ENCODE data around the gene ELF2. TPM values are rescaled to one million over a fixed set of nuclear protein-coding genes. Genes with fewer than 3 reads are reported as not detected.
"Not testable (repeated sequence)": the region's sequence is repeated elsewhere in the genome, so short reads cannot be mapped to it uniquely, and the experiment has no call there.

Gene ELF2
- polyA plus RNA-seq, 3 donors, result 14.0 to 34.3 (median 18.9) TPM

DNA sequence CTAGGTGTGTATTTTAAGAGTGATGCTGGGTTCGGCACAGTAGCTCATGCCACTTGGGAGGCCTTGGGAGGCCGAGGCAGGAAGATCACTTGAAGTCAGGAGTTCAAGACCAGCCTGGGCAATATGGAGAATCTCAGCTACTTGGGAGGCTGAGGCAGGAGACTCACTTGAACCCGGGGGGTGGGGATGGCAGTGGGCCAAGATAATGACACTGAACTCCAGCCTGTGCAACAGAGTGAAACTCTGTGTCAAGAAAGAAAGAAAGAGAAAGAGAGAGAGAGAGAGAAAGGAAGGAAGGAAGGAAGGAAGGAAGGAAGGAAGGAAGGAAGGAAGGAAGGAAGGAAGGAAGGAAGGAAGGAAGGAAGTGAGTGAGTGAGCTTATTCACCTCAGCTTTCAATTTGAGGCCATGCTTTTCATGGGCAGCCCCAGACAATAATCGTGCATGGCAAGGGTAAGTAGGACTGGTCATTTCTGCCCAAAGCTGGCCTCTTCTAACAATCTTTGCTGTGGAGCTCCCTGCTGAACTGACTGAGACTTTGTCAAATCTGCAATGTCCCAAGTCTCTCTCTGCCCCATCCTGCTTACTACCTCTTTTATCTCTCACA, 42.5 kb upstream of the ELF2 start:
- Histone ChIP-seq H3K9me3 (replicated peaks in 1 of 2; ENCODE audit: control insufficient read depth in 1 of 2, insufficient read depth in 1 of 2, low read length in 2 of 2) (no peaks in the 10 kb centered on the region), H3K36me3 (replicated peaks in 1 of 2; ENCODE audit: control insufficient read depth in 1 of 2, insufficient read depth in 2 of 2, low read length in 2 of 2) (no peaks in the 10 kb centered on the region), H4K20me1 (ENCODE audit: insufficient read depth, low read length) (no peaks in the 10 kb centered on the region), H3K79me2 (ENCODE audit: insufficient read depth, low read length) (no peaks in the 10 kb centered on the region), H3K4me2 (replicated peaks; ENCODE audit: extremely low read depth, low read length, poor library complexity, severe bottlenecking) (no peak overlapping the region), H3K9ac (ENCODE audit: insufficient read depth, low read length, poor library complexity, severe bottlenecking) (no peak overlapping the region), H2AFZ (ENCODE audit: insufficient read depth, low read depth, low read length, poor library complexity, severe bottlenecking) (no peak overlapping the region), H3K27me3 (ENCODE audit: control insufficient read depth in 2 of 2, insufficient read depth in 2 of 2, low read length in 2 of 2) (no peaks in the 10 kb centered on the region), H3K27ac (ENCODE audit: low read depth in 1 of 2, low read length in 2 of 2) (no peak overlapping the region), H3K4me1 (ENCODE audit: control insufficient read depth in 1 of 2, insufficient read depth in 2 of 2, low read length in 2 of 2) (peaks cover 17 to 35% of the 10 kb centered on the region in 2 donors), H3K4me3 (replicated peaks in 1 of 3; ENCODE audit: low read depth in 2 of 3, low read length in 3 of 3) (no peak overlapping the region)
- TF ChIP-seq, protein P1, sequence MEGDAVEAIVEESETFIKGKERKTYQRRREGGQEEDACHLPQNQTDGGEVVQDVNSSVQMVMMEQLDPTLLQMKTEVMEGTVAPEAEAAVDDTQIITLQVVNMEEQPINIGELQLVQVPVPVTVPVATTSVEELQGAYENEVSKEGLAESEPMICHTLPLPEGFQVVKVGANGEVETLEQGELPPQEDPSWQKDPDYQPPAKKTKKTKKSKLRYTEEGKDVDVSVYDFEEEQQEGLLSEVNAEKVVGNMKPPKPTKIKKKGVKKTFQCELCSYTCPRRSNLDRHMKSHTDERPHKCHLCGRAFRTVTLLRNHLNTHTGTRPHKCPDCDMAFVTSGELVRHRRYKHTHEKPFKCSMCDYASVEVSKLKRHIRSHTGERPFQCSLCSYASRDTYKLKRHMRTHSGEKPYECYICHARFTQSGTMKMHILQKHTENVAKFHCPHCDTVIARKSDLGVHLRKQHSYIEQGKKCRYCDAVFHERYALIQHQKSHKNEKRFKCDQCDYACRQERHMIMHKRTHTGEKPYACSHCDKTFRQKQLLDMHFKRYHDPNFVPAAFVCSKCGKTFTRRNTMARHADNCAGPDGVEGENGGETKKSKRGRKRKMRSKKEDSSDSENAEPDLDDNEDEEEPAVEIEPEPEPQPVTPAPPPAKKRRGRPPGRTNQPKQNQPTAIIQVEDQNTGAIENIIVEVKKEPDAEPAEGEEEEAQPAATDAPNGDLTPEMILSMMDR (IDR thresholded peaks at IDR 0.05), result no peak
- 90% methylated on average over 4 of the region's 4 CpGs for WGBS (ENCODE audit: insufficient coverage)
- Mint-ChIP-seq H3K36me3 (no peaks in the 10 kb centered on the region), H3K4me1 (peaks cover 30% of the 10 kb centered on the region), H3K27me3 (ENCODE audit: low read depth in 3 of 3) (peaks cover 0 to 3% (median 0%) of the 10 kb centered on the region in 3 donors), H3K4me3 (no peak overlapping the region), H3K27ac (peak overlapping the region in 3 of 7 donors; percentile 19 to 81 (median 46)), H3K9me3 (peaks cover 0 to 3% (median 1%) of the 10 kb centered on the region in 7 donors)
- intact Hi-C loops (cut with micrococcal nuclease), result loop anchor here (10.0 kb wide), 2 partner anchors 45 to 75 kb away; partner anchors contain the start of gene ELF2 (in 1 of the 2)
- DNase-seq, result no peak

DNA sequence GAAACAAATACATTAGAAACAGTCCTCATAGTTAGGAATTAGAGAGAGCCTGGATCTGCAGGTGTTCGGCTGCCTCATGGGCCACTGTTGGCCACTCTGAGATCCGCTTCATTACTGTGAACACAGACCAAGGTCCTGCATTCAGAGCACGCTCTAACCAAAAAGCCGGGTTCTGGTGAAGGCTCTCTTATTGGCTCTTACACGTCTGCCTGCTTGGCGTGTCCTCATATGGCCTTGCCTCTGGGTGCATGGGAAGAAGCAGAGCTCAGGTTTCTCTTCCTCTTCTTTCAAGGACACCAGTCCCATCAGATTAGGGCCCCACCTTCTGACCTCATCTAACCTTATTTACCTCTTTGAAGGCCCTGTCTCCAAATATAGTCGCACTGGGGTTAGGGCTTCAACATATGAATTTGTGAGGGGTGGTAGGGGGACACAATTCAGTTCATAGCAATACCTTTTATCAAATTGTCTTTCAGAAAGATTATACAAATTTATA, 37.1 kb upstream of the ELF2 start:
- H3K79me2 ChIP-seq (ENCODE audit: insufficient read depth, low read length), result no peaks in the 10 kb centered on the region
- H3K36me3 ChIP-seq (replicated peaks in 1 of 2; ENCODE audit: control insufficient read depth in 1 of 2, insufficient read depth in 2 of 2, low read length in 2 of 2), result no peaks in the 10 kb centered on the region
- peaks cover 0 to 2% (median 0%) of the 10 kb centered on the region in 7 donors for H3K9me3 Mint-ChIP-seq
- H3K9ac ChIP-seq (ENCODE audit: insufficient read depth, low read length, poor library complexity, severe bottlenecking), result no peak overlapping the region
- H3K36me3 Mint-ChIP-seq, result no peaks in the 10 kb centered on the region
- DNase-seq, result peak; percentile 80 to 93 (median 90)
- peak overlapping the region in 1 of 2 donors; percentile 7 for H3K4me3 Mint-ChIP-seq
- H3K27me3 Mint-ChIP-seq (ENCODE audit: low read depth in 3 of 3), result peaks cover 0 to 1% (median 0%) of the 10 kb centered on the region in 3 donors
- no peaks in the 10 kb centered on the region for H4K20me1 ChIP-seq (ENCODE audit: insufficient read depth, low read length)
- peaks cover 35 to 46% of the 10 kb centered on the region in 2 donors for H3K4me1 ChIP-seq (ENCODE audit: control insufficient read depth in 1 of 2, insufficient read depth in 2 of 2, low read length in 2 of 2)
- peak overlapping the region; percentile 75 to 95 (median 92) for H3K27ac Mint-ChIP-seq
- H3K27ac ChIP-seq (ENCODE audit: low read depth in 1 of 2, low read length in 2 of 2), result peak overlapping the region; percentile 71 to 80
- intact Hi-C loops (cut with micrococcal nuclease), result loop anchor here in 1 of 2 donors (5.0 kb wide), 1 partner anchor 37 kb away; the partner anchor contains the start of gene ELF2
- no peaks in the 10 kb centered on the region for H3K9me3 ChIP-seq (replicated peaks in 1 of 2; ENCODE audit: control insufficient read depth in 1 of 2, insufficient read depth in 1 of 2, low read length in 2 of 2)
- peak overlapping the region; percentile 41 for H3K4me2 ChIP-seq (replicated peaks; ENCODE audit: extremely low read depth, low read length, poor library complexity, severe bottlenecking)
- H3K4me3 ChIP-seq (replicated peaks in 1 of 3; ENCODE audit: low read depth in 2 of 3, low read length in 3 of 3), result peak overlapping the region in 1 of 3 experiments; percentile 10
- peak overlapping the region; percentile 30 for H2AFZ ChIP-seq (ENCODE audit: insufficient read depth, low read depth, low read length, poor library complexity, severe bottlenecking)
- H3K4me1 Mint-ChIP-seq, result peaks cover 31% of the 10 kb centered on the region
- WGBS (ENCODE audit: insufficient coverage), result 20% methylated on average over 5 of the region's 7 CpGs
- H3K27me3 ChIP-seq (ENCODE audit: control insufficient read depth in 2 of 2, insufficient read depth in 2 of 2, low read length in 2 of 2), result no peaks in the 10 kb centered on the region
- TF ChIP-seq, protein P1 (IDR thresholded peaks at IDR 0.05), result no peak

DNA sequence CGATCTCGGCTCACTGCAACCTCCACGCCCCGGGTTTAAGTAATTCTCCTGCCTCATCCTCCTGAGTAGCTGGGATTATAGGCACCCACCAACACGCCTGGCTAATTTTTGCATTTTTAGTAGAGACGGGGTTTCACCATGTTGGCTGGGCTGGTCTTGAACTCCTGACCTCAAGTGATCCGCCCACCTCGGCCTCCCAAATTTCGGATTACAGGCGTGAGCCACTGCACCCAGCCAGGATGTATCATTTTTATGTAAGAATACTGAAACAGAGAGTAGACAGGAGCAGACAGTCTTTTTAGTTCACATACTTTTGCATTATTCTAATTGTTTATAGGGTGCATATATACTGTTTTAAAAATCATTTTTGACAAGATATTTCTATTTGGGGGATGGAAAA, 36.6 kb upstream of the ELF2 start:
- H3K27me3 Mint-ChIP-seq (ENCODE audit: low read depth in 3 of 3); H3K9me3 Mint-ChIP-seq; H4K20me1 ChIP-seq (ENCODE audit: insufficient read depth, low read length); H3K79me2 ChIP-seq (ENCODE audit: insufficient read depth, low read length); H3K9me3 ChIP-seq (replicated peaks in 1 of 2; ENCODE audit: control insufficient read depth in 1 of 2, insufficient read depth in 1 of 2, low read length in 2 of 2); H3K36me3 Mint-ChIP-seq; H3K36me3 ChIP-seq (replicated peaks in 1 of 2; ENCODE audit: control insufficient read depth in 1 of 2, insufficient read depth in 2 of 2, low read length in 2 of 2); H3K27me3 ChIP-seq (ENCODE audit: control insufficient read depth in 2 of 2, insufficient read depth in 2 of 2, low read length in 2 of 2); DNase-seq; H3K9ac ChIP-seq (ENCODE audit: insufficient read depth, low read length, poor library complexity, severe bottlenecking): not testable (repeated sequence)
- peaks cover 40 to 51% of the 10 kb centered on the region in 2 donors for H3K4me1 ChIP-seq (ENCODE audit: control insufficient read depth in 1 of 2, insufficient read depth in 2 of 2, low read length in 2 of 2)
- intact Hi-C loops (cut with micrococcal nuclease), result loop anchor here in 1 of 2 donors (5.0 kb wide), 1 partner anchor 36 kb away; the partner anchor contains the start of gene ELF2
- Mint-ChIP-seq H3K4me1 (peaks cover 35% of the 10 kb centered on the region), H3K27ac (peak overlapping the region; percentile 75 to 95 (median 92)), H3K4me3 (peak overlapping the region in 1 of 2 donors; percentile 7)
- H3K4me3 ChIP-seq (replicated peaks in 1 of 3; ENCODE audit: low read depth in 2 of 3, low read length in 3 of 3), result peak overlapping the region in 1 of 3 experiments; percentile 10
- peak overlapping the region; percentile 71 to 80 for H3K27ac ChIP-seq (ENCODE audit: low read depth in 1 of 2, low read length in 2 of 2)
- peak overlapping the region; percentile 41 for H3K4me2 ChIP-seq (replicated peaks; ENCODE audit: extremely low read depth, low read length, poor library complexity, severe bottlenecking)
- WGBS (ENCODE audit: insufficient coverage), result 89% methylated on average over 3 of the region's 10 CpGs
- peak overlapping the region; percentile 30 for H2AFZ ChIP-seq (ENCODE audit: insufficient read depth, low read depth, low read length, poor library complexity, severe bottlenecking)
